Measurements from ENCODE around the gene ARID5B.

Gene ARID5B

GRCh38 chr10:62080905-62081304 is 179.4 kb downstream of the ARID5B start:
- Histone ChIP-seq H3K4me3 (ENCODE audit: low read length) (no peak overlapping the region), H3K4me1 (ENCODE audit: control insufficient read depth, insufficient read depth, low read length) (peaks cover 51% of the 10 kb centered on the region), H3K9me3 (ENCODE audit: control insufficient read depth, low read length) (no peaks in the 10 kb centered on the region), H3K36me3 (ENCODE audit: control insufficient read depth, insufficient read depth, low read length) (peaks cover 3% of the 10 kb centered on the region), H3K27me3 (ENCODE audit: control insufficient read depth, insufficient read depth, low read length) (no peaks in the 10 kb centered on the region), H3K9ac (ENCODE audit: low read length) (no peak overlapping the region)

- Histone ChIP-seq H3K9me3 (ENCODE audit: control insufficient read depth, low read length) (no peaks in the 10 kb centered on the region), H3K36me3 (ENCODE audit: control insufficient read depth, insufficient read depth, low read length) (peaks cover 6% of the 10 kb centered on the region), H3K4me3 (ENCODE audit: low read length) (no peak overlapping the region), H3K4me1 (ENCODE audit: control insufficient read depth, insufficient read depth, low read length) (peaks cover 51% of the 10 kb centered on the region), H3K9ac (ENCODE audit: low read length) (peak overlapping the region; percentile 67), H3K27me3 (ENCODE audit: control insufficient read depth, insufficient read depth, low read length) (no peaks in the 10 kb centered on the region)
Measured at GRCh38 chr10:62081341-62082270, 180.1 kb downstream of the ARID5B start.

- Histone ChIP-seq H3K4me3 (ENCODE audit: low read length) (no peak overlapping the region), H3K27me3 (ENCODE audit: control insufficient read depth, insufficient read depth, low read length) (no peaks in the 10 kb centered on the region), H3K36me3 (ENCODE audit: control insufficient read depth, insufficient read depth, low read length) (peaks cover 6% of the 10 kb centered on the region), H3K4me1 (ENCODE audit: control insufficient read depth, insufficient read depth, low read length) (peaks cover 45% of the 10 kb centered on the region), H3K9me3 (ENCODE audit: control insufficient read depth, low read length) (no peaks in the 10 kb centered on the region), H3K9ac (ENCODE audit: low read length) (peak overlapping the region; percentile 67)
Measured at GRCh38 chr10:62082271-62082656, 180.8 kb downstream of the ARID5B start.

- Histone ChIP-seq H3K4me1 (ENCODE audit: control insufficient read depth, insufficient read depth, low read length) (peaks cover 43% of the 10 kb centered on the region), H3K4me3 (ENCODE audit: low read length) (no peak overlapping the region), H3K9me3 (ENCODE audit: control insufficient read depth, low read length) (no peaks in the 10 kb centered on the region), H3K27me3 (ENCODE audit: control insufficient read depth, insufficient read depth, low read length) (no peaks in the 10 kb centered on the region), H3K36me3 (ENCODE audit: control insufficient read depth, insufficient read depth, low read length) (peaks cover 6% of the 10 kb centered on the region), H3K9ac (ENCODE audit: low read length) (peak overlapping the region; percentile 67)
Measured at GRCh38 chr10:62082729-62083411, 181.4 kb downstream of the ARID5B start.

GRCh38 chr10:62083412-62084267 is 182.1 kb downstream of the ARID5B start:
- Histone ChIP-seq H3K9me3 (ENCODE audit: control insufficient read depth, low read length) (no peaks in the 10 kb centered on the region), H3K36me3 (ENCODE audit: control insufficient read depth, insufficient read depth, low read length) (peaks cover 6% of the 10 kb centered on the region), H3K27me3 (ENCODE audit: control insufficient read depth, insufficient read depth, low read length) (no peaks in the 10 kb centered on the region), H3K4me1 (ENCODE audit: control insufficient read depth, insufficient read depth, low read length) (peaks cover 43% of the 10 kb centered on the region), H3K9ac (ENCODE audit: low read length) (peak overlapping the region; percentile 67), H3K4me3 (ENCODE audit: low read length) (peak overlapping the region; percentile 10)

GRCh38 chr10:62084451-62084850 is 183.0 kb downstream of the ARID5B start:
- H3K4me1 ChIP-seq (ENCODE audit: control insufficient read depth, insufficient read depth, low read length), result peaks cover 43% of the 10 kb centered on the region
- peak overlapping the region; percentile 42 for H3K9ac ChIP-seq (ENCODE audit: low read length)
- H3K4me3 ChIP-seq (ENCODE audit: low read length), result no peak overlapping the region
- H3K36me3 ChIP-seq (ENCODE audit: control insufficient read depth, insufficient read depth, low read length), result peaks cover 6% of the 10 kb centered on the region
- no peaks in the 10 kb centered on the region for H3K9me3 ChIP-seq (ENCODE audit: control insufficient read depth, low read length)
- H3K27me3 ChIP-seq (ENCODE audit: control insufficient read depth, insufficient read depth, low read length), result no peaks in the 10 kb centered on the region

- Histone ChIP-seq H3K9ac (ENCODE audit: low read length) (no peak overlapping the region), H3K27me3 (ENCODE audit: control insufficient read depth, insufficient read depth, low read length) (no peaks in the 10 kb centered on the region), H3K36me3 (ENCODE audit: control insufficient read depth, insufficient read depth, low read length) (peaks cover 7% of the 10 kb centered on the region), H3K4me1 (ENCODE audit: control insufficient read depth, insufficient read depth, low read length) (peaks cover 43% of the 10 kb centered on the region), H3K4me3 (ENCODE audit: low read length) (no peak overlapping the region), H3K9me3 (ENCODE audit: control insufficient read depth, low read length) (no peaks in the 10 kb centered on the region)
Measured at GRCh38 chr10:62085404-62085803, 183.9 kb downstream of the ARID5B start.

GRCh38 chr10:62085821-62086220 is 184.3 kb downstream of the ARID5B start:
- H3K27me3 ChIP-seq (ENCODE audit: control insufficient read depth, insufficient read depth, low read length), result no peaks in the 10 kb centered on the region
- H3K36me3 ChIP-seq (ENCODE audit: control insufficient read depth, insufficient read depth, low read length), result peaks cover 11% of the 10 kb centered on the region
- no peaks in the 10 kb centered on the region for H3K9me3 ChIP-seq (ENCODE audit: control insufficient read depth, low read length)
- no peak overlapping the region for H3K9ac ChIP-seq (ENCODE audit: low read length)
- H3K4me1 ChIP-seq (ENCODE audit: control insufficient read depth, insufficient read depth, low read length), result peaks cover 42% of the 10 kb centered on the region
- H3K4me3 ChIP-seq (ENCODE audit: low read length), result no peak overlapping the region

- peaks cover 26% of the 10 kb centered on the region for H3K36me3 ChIP-seq (ENCODE audit: control insufficient read depth, insufficient read depth, low read length)
- H3K4me3 ChIP-seq (ENCODE audit: low read length), result no peak overlapping the region
- no peak overlapping the region for H3K9ac ChIP-seq (ENCODE audit: low read length)
- no peaks in the 10 kb centered on the region for H3K9me3 ChIP-seq (ENCODE audit: control insufficient read depth, low read length)
- H3K27me3 ChIP-seq (ENCODE audit: control insufficient read depth, insufficient read depth, low read length), result no peaks in the 10 kb centered on the region
- H3K4me1 ChIP-seq (ENCODE audit: control insufficient read depth, insufficient read depth, low read length), result peaks cover 28% of the 10 kb centered on the region
Measured at GRCh38 chr10:62087329-62087728, 185.8 kb downstream of the ARID5B start.

GRCh38 chr10:62088786-62089185 is 187.3 kb downstream of the ARID5B start:
- Histone ChIP-seq H3K4me1 (ENCODE audit: control insufficient read depth, insufficient read depth, low read length) (peaks cover 25% of the 10 kb centered on the region), H3K36me3 (ENCODE audit: control insufficient read depth, insufficient read depth, low read length) (peaks cover 26% of the 10 kb centered on the region), H3K9me3 (ENCODE audit: control insufficient read depth, low read length) (no peaks in the 10 kb centered on the region)

GRCh38 chr10:62092301-62093030 is 191.0 kb downstream of the ARID5B start:
- no peaks in the 10 kb centered on the region for H3K27me3 ChIP-seq (ENCODE audit: control insufficient read depth, insufficient read depth, low read length)
- H3K9me3 ChIP-seq (ENCODE audit: control insufficient read depth, low read length), result no peaks in the 10 kb centered on the region
- no peak overlapping the region for H3K4me3 ChIP-seq (ENCODE audit: low read length)
- H3K4me1 ChIP-seq (ENCODE audit: control insufficient read depth, insufficient read depth, low read length), result peaks cover 32% of the 10 kb centered on the region
- no peak overlapping the region for H3K9ac ChIP-seq (ENCODE audit: low read length)
- peaks cover 20% of the 10 kb centered on the region for H3K36me3 ChIP-seq (ENCODE audit: control insufficient read depth, insufficient read depth, low read length)

More at GRCh38 chr10:62088786-62089185, 187.3 kb downstream of the ARID5B start:
- H3K9ac ChIP-seq (ENCODE audit: low read length), result no peak overlapping the region
- H3K27me3 ChIP-seq (ENCODE audit: control insufficient read depth, insufficient read depth, low read length), result no peaks in the 10 kb centered on the region
- no peak overlapping the region for H3K4me3 ChIP-seq (ENCODE audit: low read length)

Measured in mucosa of stomach (tissue), 1 donor.